Thyroid gland (tissue), 4 donors: Measurements from ENCODE around the gene NMRK2.

ENCODE experiments used
- POLR2A ChIP-seq, 2 donors: fragments of 450-650 bp; IDR thresholded peaks; one replicate each; pipeline ENCODE4 v1.6.1; 2017; ENCODE audit warnings: antibody characterized with exemption in 2 of 2, mild to moderate bottlenecking in 2 of 2, moderate library complexity in 1 of 2
- TF ChIP-seq, protein P1 (sequence below), 6 experiments: fragments of 200-600 bp in 3 of 6; fragments of 450-650 bp in 3 of 6; sonication (generic) in 3 of 6; IDR thresholded peaks; one replicate each; pipeline ENCODE4 v1.5.1; 2016 to 2019; ENCODE audit warnings: antibody characterized with exemption in 6 of 6, mild to moderate bottlenecking in 2 of 6, inconsistent platforms in 1 of 6, moderate library complexity in 1 of 6

DNA sequence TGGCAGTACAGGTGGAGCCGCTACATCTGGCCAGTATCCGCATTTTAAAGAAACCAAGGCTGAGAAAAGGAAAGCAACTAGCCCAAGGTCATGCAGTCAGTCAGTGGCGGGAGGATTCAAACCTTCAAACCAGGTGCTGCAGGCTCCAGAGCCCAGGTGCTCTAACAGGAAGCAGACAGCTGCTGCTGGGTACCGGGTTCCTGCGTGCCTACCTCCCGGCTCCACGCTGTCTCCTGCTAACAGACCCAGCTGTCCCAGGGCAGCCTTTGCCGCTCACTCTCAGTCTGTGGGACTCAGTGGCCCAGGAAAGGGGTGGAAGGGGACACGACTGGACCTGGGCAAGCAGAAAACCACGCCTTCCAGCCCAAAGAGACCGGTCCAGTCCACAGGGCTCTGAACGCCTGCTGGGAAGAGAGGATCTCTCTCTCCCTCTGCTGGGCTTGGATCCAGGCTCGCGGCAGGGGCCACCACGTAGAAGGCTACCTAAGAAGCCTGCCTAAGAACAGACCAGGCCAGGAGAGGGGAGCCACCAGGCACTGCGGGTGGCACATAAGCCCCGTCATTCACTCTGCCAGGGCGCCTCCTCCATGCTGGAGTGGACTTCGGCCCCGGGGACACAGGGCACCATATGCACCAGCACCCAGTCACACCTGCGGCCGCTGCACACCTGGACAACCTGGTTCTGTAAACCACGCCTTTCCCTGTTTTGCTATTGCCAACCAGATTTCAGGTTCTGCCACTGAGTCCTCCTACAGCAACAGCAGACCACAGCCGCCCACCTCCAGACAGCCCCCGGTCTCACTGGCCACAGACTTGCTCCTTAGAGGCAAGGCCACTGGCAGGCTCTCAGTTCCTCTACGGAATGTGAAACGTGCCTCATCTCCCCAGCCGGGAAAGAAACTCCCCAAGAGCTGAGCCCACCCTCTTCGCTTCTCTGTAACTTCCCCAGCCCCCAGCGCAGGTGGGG, 33.5 kb downstream of the NMRK2 start:
- TF ChIP-seq, protein P1, sequence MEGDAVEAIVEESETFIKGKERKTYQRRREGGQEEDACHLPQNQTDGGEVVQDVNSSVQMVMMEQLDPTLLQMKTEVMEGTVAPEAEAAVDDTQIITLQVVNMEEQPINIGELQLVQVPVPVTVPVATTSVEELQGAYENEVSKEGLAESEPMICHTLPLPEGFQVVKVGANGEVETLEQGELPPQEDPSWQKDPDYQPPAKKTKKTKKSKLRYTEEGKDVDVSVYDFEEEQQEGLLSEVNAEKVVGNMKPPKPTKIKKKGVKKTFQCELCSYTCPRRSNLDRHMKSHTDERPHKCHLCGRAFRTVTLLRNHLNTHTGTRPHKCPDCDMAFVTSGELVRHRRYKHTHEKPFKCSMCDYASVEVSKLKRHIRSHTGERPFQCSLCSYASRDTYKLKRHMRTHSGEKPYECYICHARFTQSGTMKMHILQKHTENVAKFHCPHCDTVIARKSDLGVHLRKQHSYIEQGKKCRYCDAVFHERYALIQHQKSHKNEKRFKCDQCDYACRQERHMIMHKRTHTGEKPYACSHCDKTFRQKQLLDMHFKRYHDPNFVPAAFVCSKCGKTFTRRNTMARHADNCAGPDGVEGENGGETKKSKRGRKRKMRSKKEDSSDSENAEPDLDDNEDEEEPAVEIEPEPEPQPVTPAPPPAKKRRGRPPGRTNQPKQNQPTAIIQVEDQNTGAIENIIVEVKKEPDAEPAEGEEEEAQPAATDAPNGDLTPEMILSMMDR (IDR thresholded peaks at IDR 0.05), result no peak
- no peak for TF ChIP-seq POLR2A (IDR thresholded peaks at IDR 0.05)
